Thyroid gland (tissue), 4 donors: ENCODE measurements around the gene PPP1R9A. TPM values are rescaled to one million over a fixed set of nuclear protein-coding genes. Genes with fewer than 3 reads are reported as not detected.

Experiments
- DNase-seq, 2 donors: peaks; one replicate each; pipeline ENCODE4 v3.0.0-alpha.2; 2019
- H3K27ac ChIP-seq, 3 donors: fragments of 200-600 bp; sonication (generic); 1 replicate in 2 of 3; 2 replicates in 1 of 3; pipeline ENCODE4 v1.5.1; 2016 to 2019; ENCODE audit warnings: mild to moderate bottlenecking in 1 of 3, moderate library complexity in 1 of 3
- H3K27me3 ChIP-seq: fragments of 200-600 bp; sonication (generic); one replicate; pipeline ENCODE4 v1.5.1; 2019
- H3K36me3 ChIP-seq, 2 donors: fragments of 200-600 bp; sonication (generic); one replicate each; pipeline ENCODE4 v1.5.1; 2016 to 2019
- H3K4me1 ChIP-seq, 2 donors: fragments of 200-600 bp; sonication (generic); one replicate each; pipeline ENCODE4 v1.5.1; 2017 to 2019
- H3K4me3 ChIP-seq, 3 donors: fragments of 200-600 bp; sonication (generic); replicated peaks in 1 of 3; 1 replicate in 2 of 3; 2 replicates in 1 of 3; pipeline ENCODE4 v1.5.1; 2016; ENCODE audit warnings: mild to moderate bottlenecking in 1 of 3
- H3K9me3 ChIP-seq: fragments of 200-600 bp; sonication (generic); one replicate; pipeline ENCODE4 v1.5.1; 2017
- POLR2A ChIP-seq, 2 donors: fragments of 450-650 bp; IDR thresholded peaks; one replicate each; pipeline ENCODE4 v1.6.1; 2017; ENCODE audit warnings: antibody characterized with exemption in 2 of 2, mild to moderate bottlenecking in 2 of 2, moderate library complexity in 1 of 2
- WGBS, 2 donors: methylation state at CpG; one replicate each; pipeline ENCODE4 v1.1.5; 2017; 5-methylcytosine and 5-hydroxymethylcytosine counted together
- intact Hi-C: fragments of 100-400 bp; cut with DNase I; formaldehyde crosslinking; loops from one replicate; pipeline ENCODE4 v1.15.1; 2023
- total RNA-seq, 4 donors: library from RNA; depleted of rRNA; stranded (reverse); fragments of >200 nt; gene quantifications; one replicate each; pipeline ENCODE4 v1.2.3, GENCODE V29; 2016
- TF ChIP-seq, protein P1 (sequence below), 6 experiments: fragments of 200-600 bp in 3 of 6; fragments of 450-650 bp in 3 of 6; sonication (generic) in 3 of 6; IDR thresholded peaks; one replicate each; pipeline ENCODE4 v1.5.1; 2016 to 2019; ENCODE audit warnings: antibody characterized with exemption in 6 of 6, mild to moderate bottlenecking in 2 of 6, inconsistent platforms in 1 of 6, moderate library complexity in 1 of 6

The PPP1R9A gene
- total RNA-seq, 4 donors from 2014 or later = 38.8 to 89.6 (median 45.5) TPM

- 88 to 92% methylated on average over 2 of the region's 2 CpGs for WGBS, 2 donors
- no peaks in the 10 kb centered on the region for H3K36me3 ChIP-seq
- H3K4me1 ChIP-seq = no peaks in the 10 kb centered on the region
- no peak for DNase-seq
- H3K4me3 ChIP-seq = no peak overlapping the region
- H3K9me3 ChIP-seq = no peaks in the 10 kb centered on the region
- intact Hi-C loops = no loop called here
- no peak overlapping the region for H3K27ac ChIP-seq
- no peaks in the 10 kb centered on the region for H3K27me3 ChIP-seq
- no peak for TF ChIP-seq POLR2A (IDR thresholded peaks at IDR 0.05)
- TF ChIP-seq, protein P1, sequence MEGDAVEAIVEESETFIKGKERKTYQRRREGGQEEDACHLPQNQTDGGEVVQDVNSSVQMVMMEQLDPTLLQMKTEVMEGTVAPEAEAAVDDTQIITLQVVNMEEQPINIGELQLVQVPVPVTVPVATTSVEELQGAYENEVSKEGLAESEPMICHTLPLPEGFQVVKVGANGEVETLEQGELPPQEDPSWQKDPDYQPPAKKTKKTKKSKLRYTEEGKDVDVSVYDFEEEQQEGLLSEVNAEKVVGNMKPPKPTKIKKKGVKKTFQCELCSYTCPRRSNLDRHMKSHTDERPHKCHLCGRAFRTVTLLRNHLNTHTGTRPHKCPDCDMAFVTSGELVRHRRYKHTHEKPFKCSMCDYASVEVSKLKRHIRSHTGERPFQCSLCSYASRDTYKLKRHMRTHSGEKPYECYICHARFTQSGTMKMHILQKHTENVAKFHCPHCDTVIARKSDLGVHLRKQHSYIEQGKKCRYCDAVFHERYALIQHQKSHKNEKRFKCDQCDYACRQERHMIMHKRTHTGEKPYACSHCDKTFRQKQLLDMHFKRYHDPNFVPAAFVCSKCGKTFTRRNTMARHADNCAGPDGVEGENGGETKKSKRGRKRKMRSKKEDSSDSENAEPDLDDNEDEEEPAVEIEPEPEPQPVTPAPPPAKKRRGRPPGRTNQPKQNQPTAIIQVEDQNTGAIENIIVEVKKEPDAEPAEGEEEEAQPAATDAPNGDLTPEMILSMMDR (IDR thresholded peaks at IDR 0.05) = no peak
Observed at GRCh38 chr7:95267754-95268153, 360.4 kb downstream of the PPP1R9A start.

GRCh38 chr7:95269640-95270039 lies 362.2 kb downstream of the PPP1R9A start:
- intact Hi-C loops = no loop called here
- DNase-seq = no peak
- Histone ChIP-seq H3K36me3 (no peaks in the 10 kb centered on the region), H3K9me3 (no peaks in the 10 kb centered on the region), H3K27me3 (no peaks in the 10 kb centered on the region), H3K27ac (no peak overlapping the region), H3K4me3 (no peak overlapping the region), H3K4me1 (no peaks in the 10 kb centered on the region)
- no peak for TF ChIP-seq POLR2A (IDR thresholded peaks at IDR 0.05)
- TF ChIP-seq, protein P1 (IDR thresholded peaks at IDR 0.05) = no peak
- 92 to 93% methylated on average over 5 of the region's 5 CpGs for WGBS, 2 donors

DNA sequence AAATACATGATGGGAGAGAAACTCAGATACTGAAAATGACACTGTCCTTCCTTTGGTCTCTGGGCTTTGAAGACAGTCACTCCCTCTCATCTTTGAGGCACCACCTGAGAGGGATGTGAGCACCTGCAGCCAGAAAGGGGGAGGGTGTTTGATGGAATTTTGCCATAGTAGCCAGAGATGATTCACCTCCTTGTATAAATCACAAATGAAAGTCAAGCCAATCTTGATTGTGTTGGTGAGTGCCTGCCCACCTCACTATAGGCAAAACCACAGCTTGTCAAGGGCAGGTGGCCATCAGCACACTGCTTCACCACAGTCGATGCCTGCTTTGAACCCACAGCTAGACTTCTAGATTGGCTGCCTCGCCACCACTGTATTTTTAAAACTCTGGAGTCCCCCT lies 368.7 kb downstream of the PPP1R9A start:
- TF ChIP-seq, protein P1 (IDR thresholded peaks at IDR 0.05) = no peak
- TF ChIP-seq POLR2A (IDR thresholded peaks at IDR 0.05) = no peak
- intact Hi-C loops = no loop called here
- H3K4me3 ChIP-seq = no peak overlapping the region
- H3K27ac ChIP-seq = no peak overlapping the region
- no peaks in the 10 kb centered on the region for H3K4me1 ChIP-seq
- WGBS, 2 donors = 71 to 95% methylated on average over 2 of the region's 2 CpGs
- no peaks in the 10 kb centered on the region for H3K9me3 ChIP-seq
- H3K27me3 ChIP-seq = no peaks in the 10 kb centered on the region
- H3K36me3 ChIP-seq = no peaks in the 10 kb centered on the region
- no peak for DNase-seq

DNA sequence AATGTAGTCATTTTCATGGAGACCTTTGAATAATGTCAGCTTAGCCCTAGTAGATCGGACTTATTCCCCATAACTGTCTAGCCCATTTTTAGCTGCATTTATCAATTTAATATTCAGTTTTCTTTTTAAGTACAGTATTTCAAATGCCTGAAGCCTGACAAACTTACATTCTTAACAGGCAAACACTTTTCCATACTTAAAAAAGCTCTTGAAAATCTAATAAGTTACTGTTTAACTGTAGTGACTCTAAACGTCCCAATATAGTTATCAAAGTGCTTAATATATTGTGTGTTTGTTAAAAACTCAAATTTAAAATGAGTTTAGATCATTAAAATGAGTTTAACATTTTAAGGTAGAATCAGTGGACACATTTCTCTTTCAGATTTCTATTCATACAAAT lies 372.0 kb downstream of the PPP1R9A start:
- Histone ChIP-seq H3K9me3 (no peaks in the 10 kb centered on the region), H3K4me3 (no peak overlapping the region), H3K4me1 (no peaks in the 10 kb centered on the region), H3K27ac (no peak overlapping the region), H3K36me3 (no peaks in the 10 kb centered on the region), H3K27me3 (no peaks in the 10 kb centered on the region)
- intact Hi-C loops = no loop called here
- DNase-seq = no peak
- 79 to 83% methylated on average over 2 of the region's 2 CpGs for WGBS, 2 donors
- TF ChIP-seq POLR2A (IDR thresholded peaks at IDR 0.05) = no peak
- TF ChIP-seq, protein P1 (IDR thresholded peaks at IDR 0.05) = no peak

- Histone ChIP-seq H3K9me3 (no peaks in the 10 kb centered on the region), H3K27me3 (no peaks in the 10 kb centered on the region), H3K36me3 (peaks cover 3 to 6% of the 10 kb centered on the region in 2 donors), H3K4me1 (no peaks in the 10 kb centered on the region), H3K27ac (no peak overlapping the region), H3K4me3 (no peak overlapping the region)
- TF ChIP-seq POLR2A (IDR thresholded peaks at IDR 0.05) = no peak
- TF ChIP-seq, protein P1 (IDR thresholded peaks at IDR 0.05) = no peak
- 76 to 86% methylated on average over 2 of the region's 2 CpGs for WGBS, 2 donors
- intact Hi-C loops = no loop called here
- DNase-seq = no peak
Observed at GRCh38 chr7:95286096-95286495, 378.7 kb downstream of the PPP1R9A start.
